Activated CD4-positive, alpha-beta T cell treated with anti-CD3 and anti-CD28 coated beads for 48 hours (primary cell): ENCODE measurements around the gene IDI2.

Source experiments
- DNase-seq: peaks from one replicate; pipeline ENCODE4 v3.0.0-alpha.2; 2020

The IDI2 gene

GRCh38 chr10:976316-976715, 49.3 kb downstream of the IDI2 start:
- DNase-seq: no peak

GRCh38 chr10:974785-975074, 50.9 kb downstream of the IDI2 start:
- DNase-seq: no peak

- DNase-seq: no peak
Observed at GRCh38 chr10:974038-974784, 51.4 kb downstream of the IDI2 start.

GRCh38 chr10:972763-973162, 52.9 kb downstream of the IDI2 start:
- DNase-seq: no peak

GRCh38 chr10:971613-972012, 54.0 kb downstream of the IDI2 start:
- no peak for DNase-seq

GRCh38 chr10:971150-971542, 54.5 kb downstream of the IDI2 start:
- DNase-seq: no peak

- no peak for DNase-seq
Observed at GRCh38 chr10:970311-971149, 55.1 kb downstream of the IDI2 start.

- no peak for DNase-seq
Observed at GRCh38 chr10:969473-970150, 56.0 kb downstream of the IDI2 start.
